Measurements from ENCODE around the gene SETD1B.

GRCh38 chr12:121788176-121788818 is 15.5 kb upstream of the SETD1B start:
- TF ChIP-seq POLR2AphosphoS5 (IDR thresholded peaks at IDR 0.05) (no peak), CTCF (IDR thresholded peaks at IDR 0.05; ENCODE audit: poor library complexity, severe bottlenecking) (no peak), RAD21 (conservative IDR thresholded peaks at IDR 0.05) (no peak), REST (IDR thresholded peaks at IDR 0.05; ENCODE audit: borderline replicate concordance) (no peak)

Data from neural cell (in vitro differentiated cells).